G401.6 (cell line): Measurements from ENCODE around the gene OR4A47.
"Not testable (repeated sequence)": the region's sequence is repeated elsewhere in the genome, so short reads cannot be mapped to it uniquely, and the experiment has no call there.

Source experiments
- FAIRE-seq: peaks from 2 replicates; lab custom pipeline; 2012; peaks lifted over from hg19 to GRCh38; lab: Jason Lieb, UNC

OR4A47 gene

GRCh38 chr11:48488493-48488892, at the start of gene OR4A47:
Gene OR4A47, plus strand, starts transcription at chr11:48488793. Its CDS starts 0 bp downstream, at chr11:48488793.
- not testable (repeated sequence) for FAIRE-seq

GRCh38 chr11:48455909-48456308, 32.7 kb upstream of the OR4A47 start:
- not testable (repeated sequence) for FAIRE-seq

GRCh38 chr11:48473966-48474365, 14.6 kb upstream of the OR4A47 start:
- FAIRE-seq: not testable (repeated sequence)

- FAIRE-seq: not testable (repeated sequence)
Observed at GRCh38 chr11:48474703-48475102, 13.9 kb upstream of the OR4A47 start.

GRCh38 chr11:48506169-48506568, 17.6 kb downstream of the OR4A47 start:
- FAIRE-seq: not testable (repeated sequence)

GRCh38 chr11:48538991-48539390, 50.4 kb downstream of the OR4A47 start:
- no peak for FAIRE-seq
